ENCODE measurements around the gene GFI1B.

DNA sequence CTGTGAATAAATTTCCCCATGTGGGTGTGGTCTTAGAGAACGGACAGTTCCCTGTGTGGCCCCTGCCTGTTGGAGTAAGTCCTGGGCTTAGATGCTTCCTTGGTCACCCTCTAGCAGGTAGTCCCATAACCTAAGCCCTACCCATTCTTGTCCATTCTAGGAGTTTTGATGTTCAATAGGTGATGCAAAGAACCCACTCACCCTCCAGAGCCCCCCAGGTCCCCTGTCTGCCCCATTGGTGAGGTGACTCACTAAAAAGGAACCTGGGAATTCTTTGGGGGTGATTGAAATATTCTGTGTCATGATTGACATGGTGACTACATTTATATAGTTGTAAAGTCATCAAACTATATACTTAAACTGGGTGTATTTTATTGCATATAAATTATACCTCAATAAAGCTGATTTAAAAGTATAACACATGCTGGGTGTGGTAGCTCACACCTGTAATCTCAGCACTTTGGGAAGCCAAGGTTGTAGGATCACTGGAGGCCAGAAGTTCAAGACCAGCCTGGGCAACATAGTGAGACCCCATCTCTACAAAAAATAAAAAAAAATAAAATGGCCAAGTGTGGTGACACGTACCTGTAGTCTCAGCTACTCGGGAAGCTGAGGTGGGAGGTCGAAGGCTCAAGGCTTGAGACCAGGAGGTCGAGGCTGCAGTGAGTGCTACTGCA, 31.6 kb downstream of the GFI1B start:
- TF ChIP-seq, protein P1, sequence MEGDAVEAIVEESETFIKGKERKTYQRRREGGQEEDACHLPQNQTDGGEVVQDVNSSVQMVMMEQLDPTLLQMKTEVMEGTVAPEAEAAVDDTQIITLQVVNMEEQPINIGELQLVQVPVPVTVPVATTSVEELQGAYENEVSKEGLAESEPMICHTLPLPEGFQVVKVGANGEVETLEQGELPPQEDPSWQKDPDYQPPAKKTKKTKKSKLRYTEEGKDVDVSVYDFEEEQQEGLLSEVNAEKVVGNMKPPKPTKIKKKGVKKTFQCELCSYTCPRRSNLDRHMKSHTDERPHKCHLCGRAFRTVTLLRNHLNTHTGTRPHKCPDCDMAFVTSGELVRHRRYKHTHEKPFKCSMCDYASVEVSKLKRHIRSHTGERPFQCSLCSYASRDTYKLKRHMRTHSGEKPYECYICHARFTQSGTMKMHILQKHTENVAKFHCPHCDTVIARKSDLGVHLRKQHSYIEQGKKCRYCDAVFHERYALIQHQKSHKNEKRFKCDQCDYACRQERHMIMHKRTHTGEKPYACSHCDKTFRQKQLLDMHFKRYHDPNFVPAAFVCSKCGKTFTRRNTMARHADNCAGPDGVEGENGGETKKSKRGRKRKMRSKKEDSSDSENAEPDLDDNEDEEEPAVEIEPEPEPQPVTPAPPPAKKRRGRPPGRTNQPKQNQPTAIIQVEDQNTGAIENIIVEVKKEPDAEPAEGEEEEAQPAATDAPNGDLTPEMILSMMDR (conservative IDR thresholded peaks at IDR 0.05; ENCODE audit: low read length), result no peak
- no peak for TF ChIP-seq EZH2phosphoT487 (IDR thresholded peaks at IDR 0.05; ENCODE audit: borderline replicate concordance)

Data from Loucy (cell line).